Gastroesophageal sphincter (tissue), 4 donors: ENCODE measurements around the gene LSM10. TPM values are rescaled to one million over a fixed set of nuclear protein-coding genes. Genes with fewer than 3 reads are reported as not detected.
A peak's percentile ranks its signal among the peaks of the same experiment; 100 is the strongest.

ENCODE experiments used
- ATAC-seq: fragments of 150-250 bp; one replicate; pipeline ENCODE4 v1.9.1; 2016; ENCODE audit warnings: mild to moderate bottlenecking, moderate library complexity
- H3K27ac ChIP-seq, 4 donors: fragments of 200-600 bp; sonication (generic) in 3 of 4; 1 replicate in 3 of 4; 2 replicates in 1 of 4; pipeline ENCODE4 v1.5.1; 2016 to 2019
- H3K27me3 ChIP-seq: fragments of 200-600 bp; sonication (generic); one replicate; pipeline ENCODE4 v1.5.1; 2019
- H3K36me3 ChIP-seq, 2 donors: fragments of 200-600 bp; sonication (generic); one replicate each; pipeline ENCODE4 v1.5.1; 2019; ENCODE audit warnings: control low read depth in 1 of 2
- H3K4me1 ChIP-seq, 3 donors: fragments of 200-600 bp; sonication (generic); 1 replicate in 2 of 3; 2 replicates in 1 of 3; pipeline ENCODE4 v1.5.1; 2016 to 2019; ENCODE audit warnings: control low read depth in 2 of 3
- H3K4me3 ChIP-seq, 2 donors: fragments of 200-600 bp; sonication (generic); one replicate each; pipeline ENCODE4 v1.5.1; 2019; ENCODE audit warnings: mild to moderate bottlenecking in 1 of 2, moderate library complexity in 1 of 2
- H3K9me3 ChIP-seq, 3 donors: fragments of 200-600 bp; sonication (generic); one replicate each; pipeline ENCODE4 v1.5.1; 2017 to 2019; ENCODE audit warnings: control low read depth in 2 of 3
- CTCF ChIP-seq, 4 experiments: fragments of 200-600 bp in 2 of 4; fragments of 450-650 bp in 2 of 4; sonication (generic) in 1 of 4; IDR thresholded peaks; one replicate each; pipeline ENCODE4 v1.5.1; 2017 to 2019; ENCODE audit warnings: antibody characterized with exemption in 4 of 4, mild to moderate bottlenecking in 2 of 4, moderate library complexity in 2 of 4
- EP300 ChIP-seq: sonication (generic); formaldehyde crosslinking; IDR thresholded peaks from one replicate; pipeline ENCODE4 v1.6.1; 2017; ENCODE audit warnings: antibody characterized with exemption, mild to moderate bottlenecking
- POLR2A ChIP-seq, 2 donors: fragments of 450-650 bp; IDR thresholded peaks; one replicate each; pipeline ENCODE4 v1.6.1; 2017; ENCODE audit warnings: antibody characterized with exemption in 2 of 2, mild to moderate bottlenecking in 2 of 2, moderate library complexity in 1 of 2
- POLR2AphosphoS5 ChIP-seq: sonication (generic); formaldehyde crosslinking; IDR thresholded peaks from one replicate; pipeline ENCODE4 v1.6.1; 2017; ENCODE audit warnings: antibody characterized with exemption
- WGBS, 2 donors: methylation state at CpG; one replicate each; pipeline ENCODE4 v1.1.5; 2018; ENCODE audit warnings: low coverage in 1 of 2; 5-methylcytosine and 5-hydroxymethylcytosine counted together
- total RNA-seq, 4 donors: library from RNA; depleted of rRNA; stranded (reverse); fragments of >200 nt; gene quantifications; one replicate each; pipeline ENCODE4 v1.1.0, GENCODE V29; 2016

Gene LSM10
- total RNA-seq, 4 donors from 2014 or later = 39.5 to 50.2 (median 47.3) TPM

- TF ChIP-seq POLR2AphosphoS5 (no peak), POLR2A (IDR thresholded peaks at IDR 0.05) (no peak), EP300 (no peak), CTCF (IDR thresholded peaks at IDR 0.05) (no peak)
- peaks cover 4 to 43% (median 19%) of the 10 kb centered on the region in 3 donors for H3K4me1 ChIP-seq
- peak overlapping the region in 3 of 4 donors; percentile 20 to 76 (median 73) for H3K27ac ChIP-seq
- H3K9me3 ChIP-seq = no peaks in the 10 kb centered on the region
- H3K27me3 ChIP-seq = no peaks in the 10 kb centered on the region
- H3K36me3 ChIP-seq = peaks cover 0 to 83% of the 10 kb centered on the region in 2 donors
- no peak for ATAC-seq
- WGBS, 2 donors = 66 to 80% methylated on average over 1 to 3 of the region's 15 CpGs
- H3K4me3 ChIP-seq = no peak overlapping the region
Observed at GRCh38 chr1:36352910-36353878, 44.5 kb downstream of the LSM10 start.

GRCh38 chr1:36352125-36352909 is 45.4 kb downstream of the LSM10 start:
- TF ChIP-seq EP300 = no peak
- no peak for TF ChIP-seq CTCF (IDR thresholded peaks at IDR 0.05)
- no peak for TF ChIP-seq POLR2A (IDR thresholded peaks at IDR 0.05)
- TF ChIP-seq POLR2AphosphoS5 = no peak
- Histone ChIP-seq H3K4me3 (no peak overlapping the region), H3K9me3 (no peaks in the 10 kb centered on the region), H3K36me3 (peaks cover 0 to 83% of the 10 kb centered on the region in 2 donors), H3K27ac (peak overlapping the region in 3 of 4 donors; percentile 73 to 81 (median 76)), H3K4me1 (peaks cover 4 to 43% (median 19%) of the 10 kb centered on the region in 3 donors), H3K27me3 (no peaks in the 10 kb centered on the region)
- 55 to 76% methylated on average over 4 to 6 of the region's 13 CpGs for WGBS, 2 donors
- no peak for ATAC-seq

GRCh38 chr1:36351227-36351977 is 46.3 kb downstream of the LSM10 start:
- peak overlapping the region; percentile 11 to 81 (median 74) for H3K27ac ChIP-seq
- peaks cover 4 to 43% (median 19%) of the 10 kb centered on the region in 3 donors for H3K4me1 ChIP-seq
- H3K9me3 ChIP-seq = no peaks in the 10 kb centered on the region
- peaks cover 0 to 84% of the 10 kb centered on the region in 2 donors for H3K36me3 ChIP-seq
- H3K27me3 ChIP-seq = no peaks in the 10 kb centered on the region
- TF ChIP-seq POLR2A (IDR thresholded peaks at IDR 0.05) (no peak), CTCF (IDR thresholded peaks at IDR 0.05) (peak in 2 of 4 experiments; percentile 15 to 28)
- WGBS, 2 donors = 0 to 58% methylated on average over 1 to 3 of the region's 14 CpGs
- no peak overlapping the region for H3K4me3 ChIP-seq
- ATAC-seq = peak; percentile 44

- no peaks in the 10 kb centered on the region for H3K27me3 ChIP-seq
- 0 to 45% methylated on average over 1 to 5 of the region's 13 CpGs for WGBS, 2 donors
- H3K4me3 ChIP-seq = peak overlapping the region in 1 of 2 donors; percentile 17
Observed at GRCh38 chr1:36350659-36351226, 47.0 kb downstream of the LSM10 start.

More at GRCh38 chr1:36350659-36351226, 47.0 kb downstream of the LSM10 start:
- Histone ChIP-seq H3K9me3 (no peaks in the 10 kb centered on the region), H3K27ac (peak overlapping the region in 3 of 4 donors; percentile 73 to 81 (median 76)), H3K4me1 (peaks cover 4 to 43% (median 19%) of the 10 kb centered on the region in 3 donors), H3K36me3 (peaks cover 0 to 84% of the 10 kb centered on the region in 2 donors)
- ATAC-seq = peak; percentile 77
- TF ChIP-seq EP300 (no peak), POLR2A (IDR thresholded peaks at IDR 0.05) (no peak), CTCF (IDR thresholded peaks at IDR 0.05) (no peak), POLR2AphosphoS5 (no peak)
